GM19397 (cell line): ENCODE data around the gene MPP7.
A peak's percentile ranks its signal among the peaks of the same experiment; 100 is the strongest.

ENCODE experiments used
- ATAC-seq: cut with Tn5 transposase; IDR thresholded peaks from one replicate; pipeline ENCODE4 v1.9.1; 2021; ENCODE audit warnings: mild to moderate bottlenecking, moderate library complexity; ENCODE audit not compliant: unreplicated experiment

The MPP7 gene

DNA sequence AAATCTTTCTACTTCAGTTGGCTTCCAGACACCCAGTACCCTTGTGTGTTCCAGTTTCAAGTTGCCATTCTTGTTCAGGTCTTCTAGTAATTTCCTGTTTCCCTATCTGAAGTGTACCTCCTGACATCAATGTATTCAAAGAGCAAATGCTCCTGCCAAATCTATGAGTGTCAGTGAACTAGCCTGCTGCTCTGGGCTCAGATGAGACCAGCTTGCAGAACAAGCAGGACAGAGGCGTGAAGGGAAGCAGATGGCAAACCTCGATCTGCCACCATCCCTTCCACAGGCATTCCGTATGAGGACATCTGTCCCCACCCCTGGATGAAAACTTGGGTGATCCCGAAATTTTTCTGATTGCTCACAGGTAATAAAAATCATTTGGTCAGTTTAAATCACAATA is 4.4 kb upstream of the MPP7 start:
- no peak for ATAC-seq

DNA sequence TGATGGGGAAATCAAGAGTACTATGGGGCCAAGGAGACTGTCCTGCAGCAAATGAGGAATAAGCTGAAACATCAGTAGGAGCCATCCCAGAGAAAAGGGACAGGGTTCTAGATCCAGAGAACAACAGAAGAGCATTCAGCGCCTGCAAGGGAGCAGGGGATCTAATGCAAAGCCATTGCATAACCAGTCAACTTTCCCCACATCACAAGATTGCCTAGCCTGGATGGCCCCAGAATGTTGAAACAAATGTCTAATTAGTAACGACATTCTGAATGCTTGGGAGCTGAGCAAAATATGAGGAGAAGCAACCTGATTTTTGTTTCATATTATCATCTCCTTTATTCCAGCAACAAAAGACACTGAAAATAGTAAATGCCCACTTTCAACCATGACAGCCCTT is 2.7 kb upstream of the MPP7 start:
- ATAC-seq = no peak

GRCh38 chr10:28304032-28304571 is 1.2 kb upstream of the MPP7 start:
- no peak for ATAC-seq

DNA sequence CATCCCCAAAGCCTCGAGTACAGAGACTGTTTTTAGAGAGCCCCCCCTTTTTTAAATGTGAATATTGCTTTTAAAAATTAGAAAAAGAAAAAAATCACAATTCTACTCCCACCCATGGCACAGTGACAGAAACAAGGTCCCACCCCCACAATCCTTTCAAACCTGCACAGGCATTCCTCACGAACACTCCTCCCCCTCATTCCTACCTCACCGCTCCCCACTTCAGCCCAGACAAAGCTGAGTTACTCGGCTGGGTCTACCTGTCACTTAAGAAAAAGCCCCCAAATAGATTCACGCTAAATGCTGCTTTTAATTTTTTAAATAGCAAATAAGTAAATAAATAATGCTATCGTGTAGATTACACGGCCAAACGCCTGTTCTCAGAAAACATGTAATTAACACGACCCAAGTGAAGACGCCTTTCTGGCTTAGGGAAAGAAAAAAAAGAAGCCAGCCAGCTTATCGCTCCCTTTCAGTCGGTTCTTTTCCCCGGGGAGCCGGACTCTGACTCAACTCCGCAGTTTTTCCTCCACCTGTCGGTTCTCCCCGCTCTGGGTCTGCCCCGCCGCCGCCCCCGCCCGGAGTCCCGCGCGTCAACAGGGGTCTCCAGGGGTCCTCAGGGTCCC is 739 bp downstream of the MPP7 start:
- ATAC-seq = peak; percentile 0

DNA sequence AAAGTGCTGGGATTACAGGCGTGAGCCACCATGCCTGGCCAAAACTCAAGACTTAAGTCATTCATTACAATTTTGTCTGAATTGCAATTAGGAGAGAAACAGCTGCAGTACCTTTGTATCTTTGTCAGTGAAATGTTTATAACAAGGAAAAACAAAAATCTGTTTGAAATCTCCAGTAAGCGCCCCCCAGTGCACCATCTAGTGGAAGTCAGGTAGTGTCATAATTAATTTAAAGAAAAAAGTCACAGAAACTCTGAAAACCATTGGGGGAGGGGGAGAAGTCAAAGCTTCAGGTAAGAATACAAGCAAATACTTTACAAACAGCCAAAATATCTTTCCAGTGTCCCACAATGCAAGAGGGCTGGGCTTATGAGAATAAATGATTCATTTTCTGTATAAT is 2.8 kb downstream of the MPP7 start:
- no peak for ATAC-seq

- no peak for ATAC-seq
These were observed 3.9 kb downstream of the MPP7 start for GRCh38 chr10:28298951-28299350.

GRCh38 chr10:28296023-28296422 is 6.8 kb downstream of the MPP7 start:
- ATAC-seq = no peak

- no peak for ATAC-seq
These were observed 7.5 kb downstream of the MPP7 start for GRCh38 chr10:28295336-28295735.

DNA sequence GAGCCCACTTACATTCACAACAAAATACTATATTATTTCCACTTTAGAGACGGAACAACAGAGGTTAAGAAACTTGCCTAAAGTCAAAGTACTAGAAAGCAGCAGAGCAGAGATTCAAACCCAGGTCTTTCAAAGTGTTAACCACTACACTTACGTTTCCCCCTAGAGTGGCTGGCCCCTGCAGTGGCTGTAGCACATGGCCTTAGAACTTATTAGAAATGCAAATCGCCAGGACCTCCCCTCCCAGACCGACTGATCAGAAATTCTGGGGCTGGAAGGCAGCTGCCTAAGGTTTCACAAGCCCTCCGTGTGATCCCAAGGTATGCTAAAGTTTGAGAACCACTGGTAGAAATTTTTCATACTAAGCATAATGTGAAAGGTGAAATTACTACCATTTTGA is 8.1 kb downstream of the MPP7 start:
- no peak for ATAC-seq

DNA sequence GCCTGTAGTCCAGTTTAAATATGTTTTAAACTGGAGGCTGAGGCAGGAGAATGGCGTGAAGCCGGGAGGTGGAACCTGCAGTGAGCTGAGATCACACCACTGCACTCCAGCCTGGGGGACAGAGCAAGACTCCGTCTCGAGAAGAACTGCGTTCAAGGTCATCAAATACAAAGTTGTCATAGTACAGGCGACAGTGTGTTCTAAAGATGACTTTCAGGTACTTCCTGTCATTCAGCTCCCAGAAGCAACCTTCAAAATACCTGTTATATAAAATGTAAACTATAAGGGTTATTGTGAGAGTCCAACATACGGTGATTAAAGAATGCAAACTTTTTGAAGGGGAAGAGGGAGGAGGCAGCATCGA is 8.7 kb downstream of the MPP7 start:
- ATAC-seq = no peak

GRCh38 chr10:28293236-28294168 is 9.4 kb downstream of the MPP7 start:
- ATAC-seq = no peak

DNA sequence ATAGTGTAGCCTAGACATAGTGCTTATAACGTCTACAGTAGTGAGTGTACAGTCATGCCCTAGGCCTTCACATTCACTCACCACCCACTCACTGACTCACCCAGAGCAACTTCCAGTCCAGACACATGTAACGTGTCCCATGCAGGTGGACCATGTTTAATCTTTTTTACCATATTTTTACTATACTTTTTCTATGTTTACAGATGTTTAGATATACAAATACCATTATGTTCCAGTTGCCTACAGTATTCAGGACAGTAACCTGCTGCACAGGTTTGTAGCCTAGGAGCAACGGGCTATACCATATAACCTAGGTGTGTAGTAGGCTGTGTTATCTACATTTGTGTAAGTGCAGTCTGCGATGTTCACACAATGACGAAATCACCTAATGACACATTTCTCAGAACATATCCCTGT is 11.0 kb downstream of the MPP7 start:
- ATAC-seq = no peak

DNA sequence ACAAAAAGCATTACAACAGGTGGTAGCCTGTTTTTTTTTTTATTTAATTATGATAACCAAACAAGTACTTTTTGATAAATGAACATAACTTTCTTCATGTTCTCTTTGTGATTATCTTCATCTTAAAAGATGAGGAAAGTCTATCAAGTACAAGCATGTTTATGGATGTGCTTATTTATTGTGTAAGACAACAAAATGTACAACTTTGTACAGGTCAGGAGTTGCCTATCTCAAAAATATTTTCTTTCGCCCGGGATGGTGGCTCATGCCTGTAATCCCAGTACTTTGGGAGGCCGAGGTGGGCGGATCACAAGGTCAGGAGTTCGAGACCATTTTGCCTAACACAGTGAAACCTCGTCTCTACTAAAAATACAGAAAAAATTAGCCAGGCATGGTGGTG is 17.0 kb downstream of the MPP7 start:
- ATAC-seq = no peak

DNA sequence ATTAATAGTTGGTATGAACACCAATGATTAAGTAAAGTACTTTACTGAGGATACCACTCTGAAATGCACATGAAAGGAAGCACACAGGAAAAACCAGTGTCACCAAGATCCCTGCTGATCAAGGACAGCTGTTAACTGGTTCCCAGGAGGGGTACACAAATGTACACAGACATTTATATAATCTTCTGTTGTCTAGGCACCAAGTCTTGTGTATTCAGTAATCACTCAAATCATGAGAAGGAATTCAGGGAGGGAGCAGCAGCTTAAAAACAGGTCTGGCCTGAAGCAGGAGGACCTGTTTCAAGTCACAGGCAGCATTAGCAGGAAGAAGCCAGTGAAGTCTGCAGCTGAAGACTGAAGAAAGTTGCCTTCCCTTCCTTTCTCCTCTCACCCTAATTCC is 18.7 kb downstream of the MPP7 start:
- ATAC-seq = no peak

DNA sequence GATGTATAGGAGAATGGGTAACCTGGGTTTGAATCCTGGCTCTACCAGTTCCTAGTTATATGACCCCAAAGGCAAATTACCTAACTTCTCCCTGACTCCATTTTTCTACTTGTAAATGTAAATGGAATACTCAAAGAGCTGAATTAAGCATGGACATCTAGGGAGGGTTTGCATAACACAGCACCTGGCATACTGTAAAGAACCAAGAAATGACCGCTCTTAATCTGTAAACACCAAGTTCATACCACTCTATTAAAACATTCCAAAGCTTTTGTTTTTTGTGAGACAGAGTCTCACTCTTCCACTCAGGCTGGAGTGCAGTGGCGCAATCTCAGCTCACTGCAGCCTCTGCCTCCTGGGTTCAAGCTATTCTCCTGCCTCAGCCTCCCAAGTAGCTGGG is 19.6 kb downstream of the MPP7 start:
- ATAC-seq = no peak

DNA sequence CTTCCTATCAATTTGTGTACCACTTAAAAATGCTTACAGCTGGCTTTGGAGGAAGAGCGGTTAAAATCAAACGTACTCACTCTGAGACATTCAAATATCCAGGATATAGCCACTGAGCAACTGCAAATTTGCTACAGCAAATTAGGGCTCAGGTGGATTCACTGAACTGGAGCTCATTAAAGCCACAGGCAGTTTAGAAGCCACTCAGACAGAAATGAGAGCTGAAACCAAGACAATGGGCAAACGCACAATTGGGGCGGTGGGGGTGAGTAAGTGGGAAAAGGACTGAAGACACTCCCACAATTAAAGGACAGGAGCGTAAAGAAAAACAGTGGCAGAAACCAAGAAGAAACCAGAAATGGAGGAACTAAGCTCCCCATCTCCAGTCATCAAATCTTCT is 20.5 kb downstream of the MPP7 start:
- no peak for ATAC-seq

DNA sequence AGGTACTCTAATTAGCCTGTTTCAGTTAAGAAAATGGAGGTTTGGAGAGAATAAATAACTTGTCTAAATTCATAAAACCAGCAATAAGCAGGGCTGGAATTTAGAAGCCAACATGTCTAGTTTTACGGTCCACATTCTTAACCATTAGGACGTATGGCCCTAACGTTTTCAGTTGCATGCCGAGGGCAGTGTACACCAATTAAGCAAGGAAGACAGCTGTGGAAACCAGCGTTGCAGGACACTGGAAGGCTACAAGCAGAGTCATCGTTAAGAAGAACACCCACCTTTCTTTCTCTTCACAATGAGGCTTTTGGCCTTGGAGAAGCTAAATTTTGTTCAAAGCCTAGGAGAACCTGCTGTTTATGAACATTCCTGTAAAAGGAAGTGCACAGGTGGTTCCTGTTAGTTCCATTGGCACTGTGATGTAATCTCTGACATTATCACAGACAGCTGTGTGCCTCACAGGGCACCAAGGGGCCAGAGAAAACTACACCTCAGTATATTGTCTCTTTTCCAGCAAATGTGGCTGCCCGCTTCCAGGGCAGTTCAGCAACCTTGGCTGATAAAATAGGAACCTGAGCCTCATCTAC is 21.0 kb downstream of the MPP7 start:
- no peak for ATAC-seq

DNA sequence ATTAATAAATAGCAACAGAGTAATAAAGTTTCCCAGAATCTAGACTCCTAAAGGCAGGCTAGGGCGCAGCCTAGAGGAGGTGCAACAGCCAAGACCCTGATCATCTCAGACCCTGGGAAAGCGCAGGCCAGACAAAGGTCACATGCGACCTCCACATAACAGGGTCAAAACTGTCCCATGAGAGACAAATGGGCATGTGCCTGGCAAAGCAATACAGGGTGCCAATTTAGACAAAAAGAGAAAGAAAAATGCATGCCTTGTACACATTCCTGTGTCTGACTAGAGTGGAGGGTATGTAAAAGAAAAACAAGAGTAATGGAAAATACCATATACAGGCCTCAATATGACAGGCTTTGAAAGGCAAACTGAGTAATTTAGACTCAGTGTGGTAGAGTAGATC is 22.2 kb downstream of the MPP7 start:
- no peak for ATAC-seq

DNA sequence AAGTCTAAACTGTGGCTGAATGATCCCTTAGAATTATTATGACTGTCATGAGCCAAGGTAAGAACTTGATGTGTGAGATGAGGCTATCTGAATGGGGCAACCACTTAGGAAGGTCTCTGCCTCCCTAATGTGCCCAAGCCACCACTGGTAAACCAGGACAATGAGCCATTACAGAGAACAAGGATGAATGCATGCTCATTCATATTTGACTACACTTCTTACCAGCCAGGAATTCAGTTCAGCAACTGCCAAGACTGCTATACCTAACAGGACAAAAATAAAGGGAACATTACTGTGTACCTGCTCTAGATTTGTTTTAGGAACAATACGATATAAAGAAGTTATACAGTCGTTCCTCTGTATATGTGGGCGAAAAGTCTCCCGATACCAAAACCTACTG is 23.0 kb downstream of the MPP7 start:
- no peak for ATAC-seq

DNA sequence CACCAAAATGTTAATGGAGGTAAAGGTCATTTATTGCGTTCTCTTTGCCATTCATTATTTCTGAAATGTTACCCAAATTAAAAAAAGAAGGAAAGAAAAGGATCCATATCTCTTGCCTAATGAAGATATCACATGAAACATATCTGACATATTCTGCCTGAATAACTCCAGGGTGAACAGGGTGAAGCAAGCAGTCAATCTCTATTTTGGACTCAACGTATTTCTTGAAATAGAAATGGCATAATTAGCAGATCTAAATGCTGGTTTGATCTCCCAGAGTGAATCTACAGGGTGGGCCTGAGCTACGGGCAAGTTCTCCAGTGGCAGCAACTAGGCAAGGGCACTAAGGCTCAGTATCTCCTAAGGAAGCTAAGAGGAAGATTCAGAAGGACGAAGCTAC is 24.0 kb downstream of the MPP7 start:
- no peak for ATAC-seq

DNA sequence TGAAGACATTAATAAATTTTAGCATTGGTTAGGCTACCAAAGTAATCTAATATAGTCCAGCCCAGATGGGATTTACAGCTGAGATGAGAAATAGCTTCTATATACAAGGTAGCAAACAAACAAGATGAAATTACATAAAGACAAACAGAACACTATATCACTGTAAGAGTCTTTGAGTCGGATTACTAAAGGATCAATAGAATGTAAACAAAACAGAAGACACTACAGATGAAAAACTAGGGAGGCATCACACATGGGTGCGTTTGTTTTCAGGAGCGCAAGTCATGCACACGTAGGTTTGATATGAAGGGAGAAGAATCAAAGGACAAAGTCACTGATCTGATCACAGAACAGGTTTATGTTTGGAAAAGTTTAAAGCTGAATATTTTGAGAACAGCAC is 26.5 kb downstream of the MPP7 start:
- no peak for ATAC-seq

- no peak for ATAC-seq
These were observed 28.4 kb downstream of the MPP7 start for GRCh38 chr10:28274475-28274874.
